GM19438 (cell line): ENCODE data around the gene EVX2.

Source experiments
- ATAC-seq: cut with Tn5 transposase; IDR thresholded peaks from one replicate; pipeline ENCODE4 v1.9.1; 2021; ENCODE audit warnings: low read depth; ENCODE audit not compliant: unreplicated experiment

Gene EVX2

DNA sequence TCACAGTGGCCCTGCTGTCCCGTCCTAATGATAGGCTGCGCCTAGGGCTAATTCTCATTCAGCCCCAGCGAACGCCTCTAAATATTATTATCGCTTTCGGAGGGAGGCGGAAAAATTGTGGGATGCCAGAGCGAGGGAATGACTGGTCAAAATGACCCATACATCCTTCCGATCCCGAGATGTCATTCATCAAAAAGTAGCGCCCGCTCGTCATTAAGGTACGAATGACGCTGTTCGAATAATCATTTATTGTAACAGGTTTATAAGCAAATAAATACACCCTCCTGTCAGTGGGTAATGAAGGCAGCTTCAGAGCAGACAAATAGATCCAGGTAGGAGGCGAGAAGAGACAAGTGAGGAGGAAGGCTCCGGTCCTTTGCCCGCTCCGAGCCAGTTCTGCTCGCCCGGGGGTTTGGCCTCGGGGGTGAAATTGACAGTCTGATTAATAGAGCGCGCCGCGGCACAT lies at the start of gene EVX2:
Gene EVX2, minus strand, starts transcription at position 167 of the 466 bp plus-strand sequence. CDS start 186 bp downstream, outside the sequence.
- no peak for ATAC-seq

- no peak for ATAC-seq
Measured at GRCh38 chr2:176133389-176133788, 49.6 kb upstream of the EVX2 start.

DNA sequence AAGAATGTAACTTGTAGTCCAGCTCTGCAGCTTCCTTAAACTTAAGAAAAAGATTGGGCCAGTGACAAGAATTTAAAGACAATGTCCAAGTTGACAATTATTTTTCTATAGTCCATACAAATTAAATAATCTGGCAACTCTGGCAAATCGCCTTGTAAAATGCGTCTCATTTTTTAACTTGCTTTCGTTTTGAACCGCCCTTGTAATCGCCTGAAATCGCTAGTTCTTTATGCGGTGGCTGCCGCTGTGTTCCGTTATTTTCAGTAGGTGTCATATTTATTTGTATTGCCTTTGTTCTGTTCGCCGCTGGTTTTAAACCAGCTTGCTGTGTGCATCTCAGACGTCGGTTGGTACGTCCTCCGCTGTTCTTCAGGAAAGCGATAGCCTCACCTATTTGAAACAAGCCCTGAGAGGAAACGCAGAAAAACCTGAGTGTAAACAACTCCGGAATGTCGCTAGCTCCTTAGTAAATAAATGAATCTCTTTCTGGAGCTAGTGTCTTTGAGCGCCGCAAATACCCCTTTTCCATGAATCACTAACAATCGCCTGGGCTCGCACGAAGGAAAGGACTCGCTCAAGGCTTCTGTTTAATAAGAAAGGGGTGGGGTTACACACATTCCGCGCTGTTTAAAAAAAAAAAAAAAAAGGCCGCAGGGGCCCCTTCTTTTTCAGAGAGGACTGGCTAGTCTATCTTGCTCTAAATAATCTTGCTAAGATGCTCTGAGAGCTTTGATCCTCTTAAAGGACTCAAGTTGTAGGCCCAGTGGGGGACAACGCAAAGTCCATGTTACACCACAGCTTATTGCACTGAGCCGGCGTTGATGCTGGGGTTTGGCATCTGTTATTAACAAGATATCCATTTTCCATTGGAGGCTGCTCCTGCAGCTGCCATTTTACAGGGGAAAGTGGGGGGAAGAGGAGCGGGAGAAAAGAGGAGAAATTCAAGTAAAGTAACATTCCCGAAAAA lies 48.7 kb upstream of the EVX2 start:
- ATAC-seq, result no peak

GRCh38 chr2:176131848-176132158 lies 48.0 kb upstream of the EVX2 start:
- ATAC-seq, result no peak

- ATAC-seq, result no peak
Measured at GRCh38 chr2:176130957-176131847, 47.4 kb upstream of the EVX2 start.

GRCh38 chr2:176130147-176130956 lies 46.6 kb upstream of the EVX2 start:
- ATAC-seq, result no peak

- no peak for ATAC-seq
Measured at GRCh38 chr2:176129813-176130146, 46.0 kb upstream of the EVX2 start.

DNA sequence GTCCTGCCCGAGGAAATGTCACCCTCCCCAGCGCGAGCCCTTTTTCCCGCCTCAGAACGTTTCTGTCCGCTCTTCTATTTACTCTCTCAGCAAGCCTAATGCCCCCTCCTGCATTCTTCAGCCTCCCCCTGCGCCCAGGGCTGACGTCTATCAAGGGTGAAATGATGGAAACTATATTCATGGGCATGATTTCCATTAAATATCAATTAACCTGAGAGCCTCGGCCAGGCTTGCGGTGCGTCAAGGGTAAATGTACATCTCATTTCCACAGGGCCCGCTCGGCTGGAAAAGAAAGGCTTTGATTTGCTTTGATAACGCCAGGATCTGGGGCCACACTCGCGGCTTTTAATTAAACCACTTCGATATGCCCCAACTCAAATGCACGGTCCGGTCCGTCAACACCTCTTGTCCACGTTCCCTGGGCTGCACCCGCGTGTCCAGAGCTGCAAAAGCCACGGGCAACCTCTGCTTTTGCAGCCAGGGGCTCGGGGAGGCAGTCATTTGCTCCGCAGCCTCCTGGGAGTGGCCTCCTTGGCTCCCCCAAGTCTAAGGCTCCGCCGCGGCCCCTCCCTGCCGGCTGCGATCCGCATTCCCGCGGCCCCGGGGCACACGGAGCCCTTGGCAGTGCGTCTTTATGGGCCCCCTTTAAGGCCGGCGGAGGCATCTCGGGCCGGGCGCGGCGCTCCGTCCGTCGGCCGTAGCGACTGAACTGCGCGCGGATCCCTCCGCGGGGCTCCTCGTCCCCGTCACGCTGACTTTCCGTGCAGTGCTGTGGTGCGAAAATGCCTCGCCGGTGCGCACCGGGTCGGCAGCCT lies 45.4 kb upstream of the EVX2 start, which contains the start of gene HOXD8:
Gene HOXD8, plus strand, starts transcription at position 724 of the 815 bp plus-strand sequence. CDS start 662 bp downstream, outside the sequence.
- ATAC-seq, result no peak

DNA sequence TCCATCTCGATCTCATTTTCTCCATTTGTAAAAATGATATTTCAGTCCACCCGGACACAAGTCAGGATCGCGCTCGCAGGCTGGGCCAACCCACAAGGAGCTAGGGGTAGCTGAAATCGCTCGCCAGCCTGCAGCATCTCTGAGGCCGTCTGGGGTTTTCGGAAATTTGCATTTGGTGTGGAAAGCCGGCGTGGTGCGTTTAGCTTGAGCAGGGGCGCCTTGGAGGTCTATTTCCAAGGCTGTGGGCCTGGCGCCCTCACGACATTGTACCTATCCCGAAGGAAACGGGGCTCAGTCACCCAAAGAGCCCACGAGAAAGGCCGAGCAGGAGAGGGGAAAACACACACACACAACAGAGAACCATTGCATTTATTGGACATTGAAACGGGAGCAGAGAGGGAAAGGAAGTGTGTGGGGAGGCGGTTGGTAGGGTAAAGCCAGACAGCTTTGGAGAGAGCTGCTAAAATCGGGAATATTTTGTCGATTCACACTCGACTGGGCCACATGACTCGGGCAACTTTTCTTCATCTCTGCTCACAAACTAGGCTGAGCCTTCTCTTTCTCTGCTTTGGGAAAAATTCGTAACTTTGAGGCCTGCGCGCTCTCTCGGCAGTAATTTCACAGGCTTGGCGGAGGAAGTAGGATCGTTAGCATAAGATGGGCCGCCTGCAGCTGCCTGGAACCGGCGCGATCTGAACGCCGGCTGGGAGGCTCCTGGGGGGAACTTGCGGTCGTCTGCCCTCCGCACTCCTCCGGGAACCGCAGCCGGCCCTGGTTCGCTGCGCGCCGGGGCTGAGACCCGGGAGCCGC lies 44.6 kb upstream of the EVX2 start:
- ATAC-seq, result no peak

- ATAC-seq, result no peak
Measured at GRCh38 chr2:176127774-176128072, 44.0 kb upstream of the EVX2 start.

DNA sequence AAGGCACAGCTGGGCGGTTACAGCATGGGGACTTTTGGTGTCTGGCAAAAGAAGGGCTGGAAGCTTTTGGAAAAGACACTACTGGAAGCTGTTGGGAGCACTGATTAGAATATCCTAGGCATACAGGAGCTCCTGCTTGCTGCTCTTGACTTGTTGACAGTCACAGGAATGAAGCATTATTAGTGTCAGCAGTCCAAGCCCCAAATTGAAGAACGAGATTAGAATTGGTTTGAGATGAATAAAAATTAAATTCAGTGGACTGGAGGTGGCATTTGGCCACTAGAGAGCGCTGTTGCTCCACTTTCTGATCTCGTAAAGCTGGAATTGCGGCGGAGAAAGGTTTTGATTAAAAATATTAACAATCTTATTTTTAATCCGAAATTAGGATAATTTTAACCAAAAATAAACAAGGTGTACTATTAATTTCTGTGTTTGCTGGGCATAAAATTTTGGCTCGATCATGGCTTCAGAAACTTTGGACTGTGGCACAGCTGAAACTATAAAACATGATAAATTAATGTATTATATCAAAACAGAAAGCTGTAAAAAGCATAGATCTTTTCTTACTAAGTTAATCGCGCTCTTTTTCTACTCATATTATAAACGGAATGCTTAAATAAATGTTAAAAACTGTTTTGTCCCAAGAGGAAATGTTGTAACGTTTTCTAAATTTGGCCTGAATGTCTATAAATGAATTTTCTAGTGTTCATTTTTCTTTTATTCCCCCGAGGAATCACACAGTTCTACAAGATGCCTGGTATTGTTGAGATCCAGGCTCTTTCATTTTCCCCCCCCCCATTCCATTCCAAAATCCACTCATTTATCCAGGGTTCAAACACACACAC lies 43.4 kb upstream of the EVX2 start:
- ATAC-seq, result no peak

DNA sequence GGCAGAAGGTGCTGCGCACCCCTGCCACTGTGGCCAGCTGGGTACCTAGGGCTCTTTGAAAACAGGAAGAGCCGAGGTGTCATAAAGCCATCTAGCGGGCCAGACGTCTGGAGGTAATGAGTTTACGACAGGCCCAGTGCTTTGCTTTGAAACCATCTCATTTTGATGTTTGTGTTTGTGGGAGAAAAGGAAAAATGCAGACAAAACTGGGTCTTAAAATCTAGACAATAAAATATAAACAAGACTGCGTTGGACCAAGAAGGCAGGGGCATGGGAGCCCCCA lies 42.0 kb upstream of the EVX2 start:
- ATAC-seq, result no peak

DNA sequence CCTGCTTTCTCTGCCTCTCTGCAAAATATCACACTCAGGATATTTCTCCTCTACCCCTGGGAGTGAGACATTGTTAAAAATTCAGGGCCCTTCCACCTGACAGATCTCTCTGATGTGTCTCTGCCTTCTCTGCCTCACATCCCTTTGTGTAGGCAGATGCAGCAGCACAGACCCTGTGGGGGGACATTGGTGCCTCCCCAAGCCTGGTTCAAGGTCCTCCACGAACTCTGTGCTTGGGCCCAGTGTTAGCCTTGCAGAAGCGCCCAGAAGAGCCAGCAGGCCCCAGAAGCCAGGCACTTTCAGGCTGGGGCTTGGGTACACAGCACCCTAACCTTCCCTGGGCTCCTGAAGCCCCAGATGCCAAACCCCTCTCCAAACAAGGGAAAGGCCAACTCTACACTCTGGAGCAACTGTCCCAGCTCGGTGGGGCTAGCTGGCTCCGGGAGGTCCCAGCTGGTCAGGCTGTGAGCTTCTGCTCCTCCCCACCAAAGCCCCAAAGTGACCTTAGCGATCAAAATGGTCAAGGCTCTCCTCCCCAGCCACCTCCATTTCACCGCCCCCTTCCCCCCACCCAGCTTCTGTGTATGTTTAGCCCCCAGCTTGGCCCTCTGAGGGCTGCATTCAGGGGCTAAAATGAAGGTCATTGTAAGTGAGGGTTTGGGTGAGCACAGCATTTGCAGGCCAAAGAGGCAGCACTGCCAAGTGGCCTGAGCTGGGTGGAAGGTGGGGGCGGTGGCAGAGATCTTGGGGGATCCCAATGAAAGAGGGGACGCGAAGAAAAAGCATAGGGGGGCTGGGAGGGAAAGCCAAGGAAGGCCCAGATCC lies 41.4 kb upstream of the EVX2 start:
- no peak for ATAC-seq

- ATAC-seq, result no peak
Measured at GRCh38 chr2:176124110-176124946, 40.6 kb upstream of the EVX2 start.

GRCh38 chr2:176123411-176124109 lies 39.8 kb upstream of the EVX2 start:
- ATAC-seq, result no peak
